ENCODE measurements around the gene YARS1.

DNA sequence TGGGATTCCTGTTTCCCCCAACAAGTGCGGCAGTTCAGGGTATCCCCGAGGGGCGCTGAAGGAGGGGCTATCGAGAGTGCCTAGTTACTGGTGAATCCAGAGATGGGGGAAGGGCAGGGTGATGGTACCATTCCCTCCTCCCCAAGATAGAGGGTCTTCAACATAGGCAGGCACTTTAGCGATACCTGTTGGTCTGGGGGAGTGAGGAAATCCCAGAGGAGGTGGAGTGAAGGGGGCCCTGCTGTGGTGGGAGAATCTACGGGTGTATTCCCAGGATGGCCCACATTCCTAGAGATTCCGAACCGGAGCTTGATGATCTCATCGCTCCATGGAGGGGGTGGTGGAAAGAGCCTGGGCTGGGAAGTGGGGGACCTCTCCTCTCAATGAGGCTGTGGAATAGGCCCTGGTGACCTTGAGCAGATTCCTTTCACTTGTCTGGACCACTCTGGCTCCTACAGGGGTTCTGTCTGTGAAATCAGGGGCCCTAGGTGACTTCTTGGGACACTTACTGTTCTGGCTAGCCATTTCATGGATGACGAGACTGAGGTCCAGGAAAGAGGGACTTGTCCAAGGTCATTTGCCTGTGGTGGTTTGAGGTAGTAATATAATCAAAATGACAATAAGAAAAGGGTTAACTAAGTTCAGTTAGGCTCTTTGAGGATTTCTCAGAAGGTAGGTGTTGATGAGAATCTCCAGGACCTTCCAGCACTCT, 61.9 kb downstream of the YARS1 start:
- TF ChIP-seq EZH2phosphoT487 (IDR thresholded peaks at IDR 0.05; ENCODE audit: insufficient read depth, low read depth): no peak
- no peak for TF ChIP-seq EZH2 (IDR thresholded peaks at IDR 0.05; ENCODE audit: insufficient read depth, poor library complexity, severe bottlenecking)
